ENCODE measurements around the gene CD59. TPM values are rescaled to one million over a fixed set of nuclear protein-coding genes. Genes with fewer than 3 reads are reported as not detected.

Gene CD59
- total RNA-seq, 1 experiment from 2014 or later = 736 TPM

DNA sequence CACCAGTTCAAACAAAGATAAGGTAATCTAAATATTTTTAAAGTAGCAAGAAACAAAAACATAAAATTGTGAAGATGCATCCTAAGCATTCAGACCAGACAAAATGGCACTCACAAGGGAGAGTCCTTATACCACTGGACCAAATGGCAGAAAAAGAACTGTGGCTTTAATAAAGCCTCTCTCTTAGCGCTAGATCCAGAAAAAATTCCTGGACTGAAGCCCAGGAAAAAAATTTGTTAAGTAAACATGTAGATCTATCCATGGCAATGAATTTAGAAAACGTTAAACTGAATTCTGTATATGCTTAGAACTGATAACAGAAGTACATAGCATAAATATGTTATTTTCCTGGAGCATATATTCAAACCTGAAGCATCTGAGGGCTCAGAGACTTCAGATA, 11.8 kb upstream of the CD59 start:
- TF ChIP-seq, protein P1, sequence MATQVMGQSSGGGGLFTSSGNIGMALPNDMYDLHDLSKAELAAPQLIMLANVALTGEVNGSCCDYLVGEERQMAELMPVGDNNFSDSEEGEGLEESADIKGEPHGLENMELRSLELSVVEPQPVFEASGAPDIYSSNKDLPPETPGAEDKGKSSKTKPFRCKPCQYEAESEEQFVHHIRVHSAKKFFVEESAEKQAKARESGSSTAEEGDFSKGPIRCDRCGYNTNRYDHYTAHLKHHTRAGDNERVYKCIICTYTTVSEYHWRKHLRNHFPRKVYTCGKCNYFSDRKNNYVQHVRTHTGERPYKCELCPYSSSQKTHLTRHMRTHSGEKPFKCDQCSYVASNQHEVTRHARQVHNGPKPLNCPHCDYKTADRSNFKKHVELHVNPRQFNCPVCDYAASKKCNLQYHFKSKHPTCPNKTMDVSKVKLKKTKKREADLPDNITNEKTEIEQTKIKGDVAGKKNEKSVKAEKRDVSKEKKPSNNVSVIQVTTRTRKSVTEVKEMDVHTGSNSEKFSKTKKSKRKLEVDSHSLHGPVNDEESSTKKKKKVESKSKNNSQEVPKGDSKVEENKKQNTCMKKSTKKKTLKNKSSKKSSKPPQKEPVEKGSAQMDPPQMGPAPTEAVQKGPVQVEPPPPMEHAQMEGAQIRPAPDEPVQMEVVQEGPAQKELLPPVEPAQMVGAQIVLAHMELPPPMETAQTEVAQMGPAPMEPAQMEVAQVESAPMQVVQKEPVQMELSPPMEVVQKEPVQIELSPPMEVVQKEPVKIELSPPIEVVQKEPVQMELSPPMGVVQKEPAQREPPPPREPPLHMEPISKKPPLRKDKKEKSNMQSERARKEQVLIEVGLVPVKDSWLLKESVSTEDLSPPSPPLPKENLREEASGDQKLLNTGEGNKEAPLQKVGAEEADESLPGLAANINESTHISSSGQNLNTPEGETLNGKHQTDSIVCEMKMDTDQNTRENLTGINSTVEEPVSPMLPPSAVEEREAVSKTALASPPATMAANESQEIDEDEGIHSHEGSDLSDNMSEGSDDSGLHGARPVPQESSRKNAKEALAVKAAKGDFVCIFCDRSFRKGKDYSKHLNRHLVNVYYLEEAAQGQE (IDR thresholded peaks at IDR 0.05; ENCODE audit: insufficient read depth in 1 of 2, low read depth in 2 of 2, low read length in 1 of 2) = no peak
- TF ChIP-seq TCF7L2 (IDR thresholded peaks at IDR 0.05; ENCODE audit: low read depth, low read length) (no peak), POLR2AphosphoS5 (IDR thresholded peaks at IDR 0.05; ENCODE audit: low read depth, low read length) (no peak), SIN3A (IDR thresholded peaks at IDR 0.05; ENCODE audit: borderline replicate concordance, insufficient read depth, low read depth, low read length) (no peak)
- TF ChIP-seq, protein P2, sequence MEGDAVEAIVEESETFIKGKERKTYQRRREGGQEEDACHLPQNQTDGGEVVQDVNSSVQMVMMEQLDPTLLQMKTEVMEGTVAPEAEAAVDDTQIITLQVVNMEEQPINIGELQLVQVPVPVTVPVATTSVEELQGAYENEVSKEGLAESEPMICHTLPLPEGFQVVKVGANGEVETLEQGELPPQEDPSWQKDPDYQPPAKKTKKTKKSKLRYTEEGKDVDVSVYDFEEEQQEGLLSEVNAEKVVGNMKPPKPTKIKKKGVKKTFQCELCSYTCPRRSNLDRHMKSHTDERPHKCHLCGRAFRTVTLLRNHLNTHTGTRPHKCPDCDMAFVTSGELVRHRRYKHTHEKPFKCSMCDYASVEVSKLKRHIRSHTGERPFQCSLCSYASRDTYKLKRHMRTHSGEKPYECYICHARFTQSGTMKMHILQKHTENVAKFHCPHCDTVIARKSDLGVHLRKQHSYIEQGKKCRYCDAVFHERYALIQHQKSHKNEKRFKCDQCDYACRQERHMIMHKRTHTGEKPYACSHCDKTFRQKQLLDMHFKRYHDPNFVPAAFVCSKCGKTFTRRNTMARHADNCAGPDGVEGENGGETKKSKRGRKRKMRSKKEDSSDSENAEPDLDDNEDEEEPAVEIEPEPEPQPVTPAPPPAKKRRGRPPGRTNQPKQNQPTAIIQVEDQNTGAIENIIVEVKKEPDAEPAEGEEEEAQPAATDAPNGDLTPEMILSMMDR (IDR thresholded peaks at IDR 0.05) = no peak
- no TSS peak for BruUV-seq (replicated peaks)
- ATAC-seq (no peak), DNase-seq (ENCODE audit: low read depth, low spot score) (no peak)
- no peak overlapping the region for H3K27ac ChIP-seq (ENCODE audit: low read length)
- POLR2A ChIA-PET = no interaction called here
- CTCF ChIA-PET = interaction anchor here (0.6 kb wide), 1 partner anchor 41 kb away, joined by 5 read pairs; no protein-coding TSS in a partner anchor
- no peak overlapping the region for H3K4me3 ChIP-seq (ENCODE audit: low read depth in 2 of 2, low read length in 2 of 2)
- no peaks in the 10 kb centered on the region for H3K9me3 ChIP-seq (ENCODE audit: control insufficient read depth, insufficient read depth, low read depth, low read length)
- no peaks in the 10 kb centered on the region for H3K36me3 ChIP-seq (ENCODE audit: control insufficient read depth, insufficient read depth, low read length)
- H3K27me3 ChIP-seq (ENCODE audit: control insufficient read depth, insufficient read depth, low read length) = no peaks in the 10 kb centered on the region
- in situ Hi-C loops (cut with HindIII; ENCODE audit: low pct_unique_long_range_greater_than_20kb, low sequenced_read_pairs) = no loop called here
- peaks cover 6% of the 10 kb centered on the region for H3K4me1 ChIP-seq (ENCODE audit: control insufficient read depth, insufficient read depth, low read length)
- intact Hi-C loops (cut with micrococcal nuclease; ENCODE audit: unreplicated experiment) = no loop called here

DNA sequence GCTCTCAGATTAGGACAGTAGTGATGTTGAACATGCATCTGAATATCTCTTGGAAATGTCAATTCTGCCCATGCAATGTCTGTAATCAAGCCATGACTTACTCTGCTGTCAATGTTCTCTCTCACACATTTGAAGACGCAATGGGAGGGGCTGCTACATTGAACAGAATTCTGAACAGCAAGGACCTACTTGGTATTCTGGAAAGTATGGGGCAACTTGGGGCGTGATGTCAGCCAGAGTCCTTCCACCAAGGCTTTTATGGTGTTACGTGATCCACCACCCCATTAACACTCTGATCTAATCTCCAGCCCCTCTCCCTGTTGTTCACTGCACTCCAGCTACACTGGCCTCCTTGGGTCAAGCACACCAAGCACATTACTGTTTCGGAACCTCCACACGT, 7.1 kb upstream of the CD59 start:
- H3K4me3 ChIP-seq (ENCODE audit: low read depth in 2 of 2, low read length in 2 of 2) = no peak overlapping the region
- ATAC-seq (no peak), DNase-seq (ENCODE audit: low read depth, low spot score) (no peak)
- H3K36me3 ChIP-seq (ENCODE audit: control insufficient read depth, insufficient read depth, low read length) = no peaks in the 10 kb centered on the region; the same call in 1 of the 2 replicates
- H3K4me1 ChIP-seq (ENCODE audit: control insufficient read depth, insufficient read depth, low read length) = peaks cover 6% of the 10 kb centered on the region
- in situ Hi-C loops (cut with HindIII; ENCODE audit: low pct_unique_long_range_greater_than_20kb, low sequenced_read_pairs) = no loop called here
- no peaks in the 10 kb centered on the region for H3K9me3 ChIP-seq (ENCODE audit: control insufficient read depth, insufficient read depth, low read depth, low read length)
- ChIA-PET POLR2A (no interaction called here), CTCF (interaction anchor here (0.5 to 1.6 kb wide), 5 partner anchors 9 to 199 kb away, joined by 3 to 12 read pairs (median 3); no protein-coding TSS in a partner anchor)
- no peak overlapping the region for H3K27ac ChIP-seq (ENCODE audit: low read length)
- intact Hi-C loops (cut with micrococcal nuclease; ENCODE audit: unreplicated experiment) = loop anchor here (5.0 kb wide), 1 partner anchor 381 kb away; no protein-coding TSS in a partner anchor
- BruUV-seq (replicated peaks) = no TSS peak
- H3K27me3 ChIP-seq (ENCODE audit: control insufficient read depth, insufficient read depth, low read length) = no peaks in the 10 kb centered on the region
- TF ChIP-seq, protein P2 (IDR thresholded peaks at IDR 0.05) = no peak
